GM10847 (cell line): ENCODE results near the gene ERVFRD-1.
A peak's percentile ranks its signal among the peaks of the same experiment; 100 is the strongest.

Experiments used
- POLR2A ChIP-seq: IDR thresholded peaks from 2 replicates; pipeline ENCODE4 v1.6.1; 2011; ENCODE audit not compliant: insufficient read length; ENCODE audit errors: extremely low read depth

ERVFRD-1 gene

DNA sequence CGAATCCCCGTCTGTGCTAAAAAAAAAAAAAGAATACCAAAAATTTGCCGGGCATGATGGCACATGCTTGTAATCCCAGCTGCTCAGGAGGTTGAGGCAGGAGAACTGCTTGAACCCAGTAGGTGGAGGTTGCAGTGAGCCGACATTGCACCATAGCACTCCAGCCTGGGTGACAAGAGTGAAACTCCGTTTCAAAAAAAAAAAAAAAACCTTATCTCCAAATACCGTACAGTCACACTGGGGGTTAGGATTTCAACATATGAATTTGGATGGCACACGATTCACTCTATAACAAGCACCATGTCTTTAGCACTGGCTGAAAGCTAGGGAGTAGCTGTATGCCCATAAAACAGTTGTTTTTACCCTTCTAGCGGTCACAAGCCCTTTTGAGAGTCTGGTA lies 14.0 kb downstream of the ERVFRD-1 start:
- no peak for TF ChIP-seq POLR2A

DNA sequence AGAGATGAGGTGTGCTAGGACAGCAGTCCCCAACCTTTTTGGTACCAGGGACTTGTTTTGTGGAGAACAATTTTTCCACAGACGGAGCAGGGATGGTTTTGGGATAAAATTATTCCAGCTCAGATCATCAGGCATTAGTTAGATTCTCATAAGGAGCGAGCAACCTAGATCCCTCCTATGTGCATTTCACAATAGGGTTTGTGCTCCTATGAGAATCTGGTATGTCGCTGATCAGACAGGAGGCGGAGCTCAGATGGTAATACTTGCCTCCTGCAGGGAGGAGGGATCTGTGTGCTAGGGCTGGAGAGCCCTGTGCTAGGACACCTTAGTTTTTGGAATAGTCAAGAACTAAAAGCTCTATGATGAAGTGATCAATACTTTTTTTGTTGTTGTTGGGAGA lies 15.4 kb downstream of the ERVFRD-1 start:
- TF ChIP-seq POLR2A: no peak

DNA sequence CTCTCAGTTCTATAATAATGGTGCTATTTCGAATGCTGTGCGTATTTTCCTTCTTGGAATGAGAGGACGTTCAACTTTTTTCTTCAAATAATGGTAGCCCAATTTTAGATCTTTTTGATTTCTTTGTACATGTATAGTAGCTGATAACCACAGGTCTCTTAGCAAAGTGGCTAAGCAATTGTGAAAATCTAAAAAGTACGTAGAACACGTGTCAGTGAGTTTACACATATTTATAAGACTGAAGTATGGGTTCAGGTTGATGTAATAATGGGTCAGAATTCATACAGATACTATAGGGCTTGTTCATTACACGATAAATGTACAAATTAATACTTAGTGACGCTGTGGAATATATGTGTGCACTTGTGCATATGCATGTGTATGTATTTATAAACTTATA lies 16.6 kb downstream of the ERVFRD-1 start:
- no peak for TF ChIP-seq POLR2A

DNA sequence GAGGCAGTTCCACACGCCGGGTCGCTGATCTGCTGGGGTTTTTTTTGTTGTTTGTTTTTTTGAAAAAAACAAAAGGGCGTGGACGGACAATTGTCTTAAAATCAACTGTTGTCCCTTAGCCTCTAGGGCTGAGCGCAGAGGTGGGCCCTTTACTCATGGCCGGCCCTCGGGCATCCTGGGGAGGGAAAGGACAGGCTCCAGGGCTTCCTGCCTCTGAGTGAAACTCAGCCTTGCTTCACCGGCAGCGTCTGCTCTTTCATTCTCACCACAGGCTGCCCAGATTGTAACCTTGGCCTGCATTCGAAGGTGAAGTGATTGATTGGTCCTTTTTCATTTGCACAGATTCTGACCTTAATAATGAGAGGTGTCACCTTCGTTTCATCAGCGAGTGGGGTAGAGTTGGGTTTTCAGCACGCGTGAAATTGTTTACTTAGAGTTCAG lies 17.1 kb downstream of the ERVFRD-1 start:
- TF ChIP-seq POLR2A: peak; percentile 2

DNA sequence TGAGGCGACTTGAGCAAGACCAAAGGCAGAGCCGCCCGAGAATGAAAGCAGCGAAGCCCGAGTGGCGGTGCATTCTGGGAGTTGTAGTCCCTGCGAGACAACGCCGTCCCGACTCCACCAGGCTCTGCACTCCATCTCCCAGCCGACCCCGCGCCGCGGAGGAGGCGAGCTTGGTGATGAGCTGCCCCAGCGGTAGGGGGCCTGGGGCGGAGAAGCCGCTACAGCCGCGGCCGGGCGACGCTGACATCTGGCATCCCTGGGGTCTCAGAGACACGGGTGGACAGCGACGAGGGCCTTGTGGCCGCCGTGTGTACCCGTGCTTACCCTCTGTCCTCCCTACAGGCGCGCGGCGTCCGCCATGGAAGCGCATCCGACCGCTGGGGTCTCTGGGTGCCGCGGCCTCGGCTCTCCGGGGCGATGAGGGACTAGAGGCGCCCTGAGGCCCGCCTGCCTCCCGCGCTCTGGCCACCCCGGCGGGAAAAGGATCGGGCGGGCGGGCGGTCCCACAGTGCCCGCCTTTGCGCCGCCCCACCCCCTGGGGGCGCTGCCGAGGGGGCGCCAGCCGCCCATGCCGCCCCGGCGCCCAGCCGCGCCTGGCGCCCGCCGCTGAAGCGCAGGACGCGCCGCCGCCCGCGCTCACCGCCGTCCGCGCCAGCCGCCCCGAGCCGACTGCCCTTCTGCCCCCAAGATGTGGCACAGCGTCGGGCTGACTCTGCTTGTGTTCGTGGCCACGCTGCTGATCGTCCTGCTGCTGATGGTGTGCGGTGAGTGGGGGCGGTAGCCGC lies 17.7 kb downstream of the ERVFRD-1 start, which contains the start of gene SMIM13:
Gene SMIM13, plus strand, starts transcription at position 209 of the 785 bp plus-strand sequence. Its CDS starts 480 bp downstream, at position 689.
- TF ChIP-seq POLR2A: peak; percentile 33

DNA sequence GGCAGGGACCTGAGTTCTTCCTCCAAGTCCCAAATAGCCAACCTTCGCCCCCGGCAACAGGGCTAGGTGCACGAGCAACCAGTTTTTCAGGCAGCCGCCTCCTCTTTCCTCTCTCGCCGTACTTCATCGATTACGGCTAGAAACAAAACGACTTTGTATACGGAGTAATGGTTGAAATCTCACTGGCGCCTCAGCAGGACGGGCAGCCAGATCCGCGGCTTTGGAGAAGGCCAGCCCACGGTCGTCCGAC lies 18.2 kb downstream of the ERVFRD-1 start:
- TF ChIP-seq POLR2A: peak; percentile 56

DNA sequence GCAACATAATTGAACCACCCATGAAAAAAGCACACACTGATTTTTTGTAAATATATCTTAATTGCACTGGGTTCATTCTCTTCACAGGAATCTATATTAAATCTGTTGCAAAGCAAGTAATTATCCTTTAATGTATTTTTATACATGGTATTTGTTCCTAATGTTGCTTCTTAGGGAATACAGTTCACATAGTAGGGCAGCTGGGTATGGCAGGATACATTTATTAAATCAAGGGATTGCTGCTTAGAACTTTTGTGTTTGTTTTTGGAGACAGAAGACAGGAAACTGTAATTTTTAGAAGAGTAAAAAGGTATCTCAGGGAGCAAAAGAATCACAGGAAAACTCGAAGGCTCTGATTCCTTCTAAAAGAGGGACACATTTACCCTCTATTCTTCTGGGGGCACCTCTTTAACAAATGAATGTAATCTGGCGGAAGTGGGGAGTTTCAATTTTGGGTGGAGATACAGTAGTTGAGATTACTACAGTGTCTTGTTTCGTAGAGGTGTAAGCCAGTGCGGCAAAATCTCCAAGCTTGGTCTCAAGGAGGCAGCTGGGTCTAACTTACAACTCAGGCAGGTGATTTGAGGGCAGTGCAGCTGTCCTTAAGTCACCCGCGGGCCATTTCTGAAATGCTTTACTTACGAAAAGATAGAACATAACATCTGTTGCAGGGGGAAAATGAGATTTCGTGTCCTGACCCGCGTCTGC lies 18.7 kb downstream of the ERVFRD-1 start:
- no peak for TF ChIP-seq POLR2A

DNA sequence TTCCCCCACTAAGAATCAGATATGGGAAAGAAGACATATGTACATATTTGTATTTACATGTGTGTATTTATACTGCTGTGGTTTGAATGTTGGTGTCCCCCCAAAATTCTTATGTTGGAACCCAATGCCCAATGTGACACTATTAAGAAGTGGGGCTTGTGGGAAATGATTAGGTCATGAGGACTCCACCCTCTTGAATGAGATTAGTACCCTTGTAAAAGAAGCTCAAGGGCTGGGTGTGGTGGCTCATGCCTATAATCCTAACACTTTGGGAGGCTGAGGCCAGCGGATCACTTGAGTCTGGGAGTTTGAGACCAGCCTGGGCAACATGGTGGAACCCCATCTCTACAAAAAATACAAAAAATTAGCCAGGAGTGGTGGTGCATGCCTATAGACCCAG lies 21.8 kb downstream of the ERVFRD-1 start:
- TF ChIP-seq POLR2A: no peak

DNA sequence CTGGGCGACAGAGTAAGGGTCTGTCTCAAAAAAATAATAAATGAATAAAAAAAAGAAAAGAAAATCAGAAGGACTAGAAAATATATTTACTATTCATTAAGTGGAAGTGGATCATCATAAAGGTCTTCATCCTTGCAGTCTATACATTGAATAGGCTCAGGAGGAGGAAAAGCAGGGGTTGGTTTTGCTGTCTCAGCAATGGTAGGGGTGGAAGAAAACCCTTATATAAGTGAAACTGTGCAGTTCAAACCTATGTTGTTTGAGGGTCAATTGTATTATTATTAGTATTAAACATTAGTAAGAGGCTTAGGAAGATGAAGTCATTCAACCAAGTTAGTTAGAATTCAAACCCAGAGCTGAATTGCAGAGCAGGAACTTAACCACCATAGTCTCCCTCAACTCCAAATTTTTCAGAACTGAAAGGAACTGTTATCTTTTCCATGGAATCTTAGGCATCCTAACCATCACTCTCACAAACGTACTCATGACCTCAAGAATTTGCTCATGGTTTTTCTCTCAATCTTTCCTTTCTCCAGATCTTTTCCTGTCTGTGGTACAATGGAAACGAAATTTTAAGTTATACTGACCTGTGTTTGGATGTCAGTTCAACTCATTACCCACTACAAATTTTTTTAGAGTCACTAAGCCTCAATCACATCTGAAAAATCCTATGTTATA lies 25.6 kb downstream of the ERVFRD-1 start:
- TF ChIP-seq POLR2A: no peak

DNA sequence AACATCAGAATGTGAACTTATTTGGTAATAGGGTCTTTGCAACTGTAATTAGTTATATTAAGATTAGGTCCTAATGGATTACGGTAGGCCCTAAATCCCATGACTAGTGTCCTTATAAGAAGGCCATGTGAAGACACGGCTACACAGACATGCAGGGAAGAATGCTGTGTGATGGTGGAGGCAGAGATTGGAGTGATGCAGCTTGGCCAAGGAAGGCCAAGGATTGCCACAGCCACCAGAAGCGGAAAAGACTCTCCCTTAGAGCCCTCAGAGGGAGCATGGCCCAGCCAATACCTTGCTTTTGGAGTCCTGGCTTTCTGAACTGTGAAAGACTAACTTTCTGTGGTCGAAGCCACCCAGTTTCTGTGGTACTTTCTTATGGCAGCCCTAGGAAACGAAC lies 27.6 kb downstream of the ERVFRD-1 start:
- no peak for TF ChIP-seq POLR2A

DNA sequence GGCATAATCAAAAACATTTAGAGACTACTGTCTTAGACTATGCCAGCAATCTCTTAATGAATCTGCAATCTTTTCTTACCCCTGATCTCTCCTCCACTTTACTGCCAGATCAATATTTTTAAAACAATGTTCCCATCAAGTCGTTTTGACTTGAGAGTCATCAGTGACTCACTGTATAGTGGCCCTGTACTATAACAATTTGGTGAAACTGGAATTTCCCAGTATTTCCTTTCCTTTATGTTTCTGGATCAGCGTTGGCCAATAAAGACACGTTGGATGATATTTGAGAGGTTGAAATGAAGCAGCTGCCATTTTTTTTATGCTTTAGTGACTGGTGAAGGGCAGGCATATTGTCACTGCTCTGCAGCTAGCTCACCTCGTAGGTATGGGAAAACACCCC lies 28.0 kb downstream of the ERVFRD-1 start:
- no peak for TF ChIP-seq POLR2A

DNA sequence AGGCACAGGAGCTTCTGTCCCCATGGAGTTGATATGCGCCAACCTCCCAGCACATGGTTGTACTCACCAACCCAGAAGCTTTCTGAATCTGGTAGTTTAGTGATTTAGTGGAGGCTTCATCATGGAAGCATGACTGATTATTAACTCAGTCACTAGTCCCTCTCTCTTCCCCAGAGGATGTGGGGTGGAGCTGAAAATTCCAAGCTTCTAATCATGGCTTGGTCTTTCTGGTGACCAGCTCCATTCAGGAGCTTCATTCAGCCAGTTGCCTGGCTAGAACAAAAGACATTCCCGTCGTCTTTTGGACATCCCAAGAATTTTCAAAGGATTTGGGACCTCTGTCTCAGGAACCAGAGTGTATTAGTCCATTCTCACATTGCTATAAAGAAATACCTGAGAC lies 31.2 kb downstream of the ERVFRD-1 start:
- TF ChIP-seq POLR2A: no peak

DNA sequence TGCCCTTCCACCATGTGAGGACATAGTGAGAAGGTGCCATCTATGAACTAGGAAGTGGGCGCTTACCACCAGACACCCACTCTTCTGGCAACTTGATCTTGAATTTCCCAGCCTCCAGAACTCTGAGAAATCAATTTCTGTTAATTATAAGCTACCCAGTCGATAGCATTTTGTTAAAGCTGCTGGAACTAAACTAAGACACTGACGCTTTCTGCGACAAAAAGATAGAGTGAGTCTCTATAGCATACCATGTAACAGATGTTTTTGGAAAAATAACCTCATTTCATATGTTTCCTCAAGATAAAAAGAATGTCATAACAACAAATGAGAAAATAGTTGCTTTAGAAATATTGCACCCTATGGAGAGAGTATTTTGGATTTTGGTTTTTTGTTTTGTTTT lies 33.3 kb downstream of the ERVFRD-1 start:
- TF ChIP-seq POLR2A: no peak

DNA sequence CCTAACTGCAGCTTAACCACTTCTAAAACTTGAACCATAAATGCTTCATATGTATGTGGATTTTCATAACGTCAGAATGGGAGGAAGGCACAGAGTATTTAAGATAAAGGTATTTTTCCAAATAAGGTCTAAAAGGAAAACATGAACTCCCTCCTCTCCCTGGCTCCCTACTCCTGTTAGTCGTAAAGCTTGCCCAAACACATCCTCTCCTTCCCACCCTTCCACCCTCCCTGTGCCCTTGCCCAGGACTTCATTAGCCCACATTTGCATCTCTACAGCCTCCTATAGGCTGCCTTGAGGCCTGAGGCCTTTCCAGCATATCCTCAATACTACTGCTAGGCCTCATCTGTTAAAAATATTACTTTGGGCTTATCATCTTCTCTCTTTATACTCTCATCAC lies 35.0 kb downstream of the ERVFRD-1 start:
- TF ChIP-seq POLR2A: no peak

DNA sequence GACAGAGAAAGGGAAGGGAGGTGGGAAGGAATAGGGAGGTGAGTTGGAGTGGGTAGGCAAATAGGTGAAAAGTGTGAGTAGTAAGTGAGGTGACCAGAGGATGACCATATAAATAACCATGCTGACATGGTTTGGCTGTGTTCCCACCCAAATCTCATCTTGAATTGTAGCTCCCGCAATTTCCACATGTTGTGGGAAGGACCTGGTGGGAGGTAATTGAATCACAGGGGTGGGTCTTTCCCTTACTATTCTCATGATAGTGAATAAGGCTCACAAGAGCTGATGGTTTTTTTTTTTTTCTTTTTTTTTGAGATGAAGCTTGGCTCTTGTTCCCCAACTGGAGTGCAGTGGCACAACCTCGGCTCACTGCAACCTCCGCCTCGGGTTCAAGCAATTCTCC lies 39.4 kb downstream of the ERVFRD-1 start:
- TF ChIP-seq POLR2A: no peak

DNA sequence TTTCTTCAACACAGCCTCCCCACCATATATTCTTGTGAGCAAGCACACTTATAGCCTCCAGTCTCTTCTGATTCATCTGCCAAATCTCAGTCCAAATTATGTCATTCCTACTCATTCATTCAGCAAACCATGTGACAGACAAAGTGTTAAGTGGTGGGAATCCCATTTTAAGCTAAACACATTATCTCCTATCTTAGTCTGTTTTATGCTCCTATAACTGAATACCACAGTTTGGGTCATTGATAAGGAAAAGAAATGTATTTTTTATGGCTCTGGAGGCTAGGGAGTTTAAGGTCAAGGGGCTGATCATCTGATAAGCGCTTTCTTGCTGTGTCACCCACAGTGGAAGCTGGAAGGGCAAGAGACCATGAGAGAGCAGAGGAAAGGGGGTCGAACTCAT lies 41.8 kb downstream of the ERVFRD-1 start:
- no peak for TF ChIP-seq POLR2A

DNA sequence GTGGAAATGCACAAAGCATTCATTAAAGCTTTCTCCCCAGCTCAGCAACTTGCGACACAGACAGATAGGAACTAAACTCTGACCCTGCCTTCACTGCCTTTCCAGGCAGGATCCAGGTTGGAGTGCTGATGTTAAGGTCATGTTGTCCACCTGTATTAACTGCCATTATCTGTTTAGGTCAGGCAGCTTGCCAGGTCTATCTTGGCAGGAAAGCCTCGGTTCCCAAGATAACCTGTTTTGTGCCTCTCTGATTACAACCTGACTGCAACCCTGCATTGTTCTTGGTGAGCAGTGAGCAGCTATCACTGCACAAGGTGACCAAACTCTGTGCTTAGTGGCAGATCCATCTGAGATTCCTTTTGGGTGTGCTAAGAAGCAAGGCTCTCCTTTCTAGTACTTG lies 44.2 kb downstream of the ERVFRD-1 start:
- TF ChIP-seq POLR2A: no peak
